Measurements from ENCODE around the gene TXLNG.

DNA sequence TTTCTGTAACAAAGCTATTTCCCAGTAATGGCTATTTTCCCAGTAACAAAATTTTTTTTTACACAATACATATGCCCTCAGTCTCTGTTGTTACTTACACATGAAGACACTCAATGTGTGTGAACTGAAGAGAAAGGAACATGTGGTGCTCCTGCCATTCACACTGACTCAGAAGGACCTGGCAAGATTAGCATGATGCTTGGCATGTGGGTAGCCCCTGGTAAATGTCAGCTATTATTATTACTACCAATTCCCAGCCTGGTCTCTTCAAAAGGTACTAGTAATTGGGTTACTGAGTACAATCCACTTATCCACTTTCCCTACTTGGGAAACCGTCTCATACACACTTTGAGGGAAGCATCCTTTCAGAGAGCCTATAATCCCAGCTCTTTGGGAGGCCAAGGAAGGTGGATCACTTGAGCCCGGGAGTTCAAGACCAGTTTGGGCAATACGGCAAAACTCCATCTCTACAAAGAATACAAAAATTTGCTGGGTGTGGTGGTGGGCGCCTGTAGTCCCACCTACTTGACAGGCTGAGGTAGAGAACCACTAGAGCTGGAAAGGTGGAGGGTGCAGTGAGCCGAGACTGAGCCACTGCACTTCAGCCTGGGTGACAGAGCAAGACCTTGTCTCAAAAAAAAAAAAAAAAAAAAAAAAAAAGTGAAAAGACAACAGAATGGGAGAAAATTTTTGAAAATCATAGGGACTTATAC is 69.3 kb downstream of the TXLNG start:
- TF ChIP-seq POLR2A (IDR thresholded peaks at IDR 0.05; ENCODE audit: low read depth, low read length), result no peak
- TF ChIP-seq MAFK (IDR thresholded peaks at IDR 0.05; ENCODE audit: low read depth, low read length), result no peak
- TF ChIP-seq, protein P1, sequence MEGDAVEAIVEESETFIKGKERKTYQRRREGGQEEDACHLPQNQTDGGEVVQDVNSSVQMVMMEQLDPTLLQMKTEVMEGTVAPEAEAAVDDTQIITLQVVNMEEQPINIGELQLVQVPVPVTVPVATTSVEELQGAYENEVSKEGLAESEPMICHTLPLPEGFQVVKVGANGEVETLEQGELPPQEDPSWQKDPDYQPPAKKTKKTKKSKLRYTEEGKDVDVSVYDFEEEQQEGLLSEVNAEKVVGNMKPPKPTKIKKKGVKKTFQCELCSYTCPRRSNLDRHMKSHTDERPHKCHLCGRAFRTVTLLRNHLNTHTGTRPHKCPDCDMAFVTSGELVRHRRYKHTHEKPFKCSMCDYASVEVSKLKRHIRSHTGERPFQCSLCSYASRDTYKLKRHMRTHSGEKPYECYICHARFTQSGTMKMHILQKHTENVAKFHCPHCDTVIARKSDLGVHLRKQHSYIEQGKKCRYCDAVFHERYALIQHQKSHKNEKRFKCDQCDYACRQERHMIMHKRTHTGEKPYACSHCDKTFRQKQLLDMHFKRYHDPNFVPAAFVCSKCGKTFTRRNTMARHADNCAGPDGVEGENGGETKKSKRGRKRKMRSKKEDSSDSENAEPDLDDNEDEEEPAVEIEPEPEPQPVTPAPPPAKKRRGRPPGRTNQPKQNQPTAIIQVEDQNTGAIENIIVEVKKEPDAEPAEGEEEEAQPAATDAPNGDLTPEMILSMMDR (conservative IDR thresholded peaks at IDR 0.05; ENCODE audit: low read depth, low read length), result no peak

Data from IMR-90 (cell line).